CD4-positive, alpha-beta T cell (primary cell): ENCODE data around the gene SLFN12L. TPM values are rescaled to one million over a fixed set of nuclear protein-coding genes. Genes with fewer than 3 reads are reported as not detected.

ENCODE experiments used
- ATAC-seq: fragments of 200-7000 bp; cut with Tn5 transposase; one replicate; pipeline ENCODE4 v1.10.0; 2022; ENCODE audit warnings: mild to moderate bottlenecking; ENCODE audit not compliant: poor library complexity
- CTCF ChIA-PET: fragments of 350-600 bp; sonication (Branson Sonifier 250); formaldehyde crosslinking; loops from one replicate; lab custom pipeline; 2021; ENCODE audit warnings: antibody characterized with exemption, inconsistent platforms; lab: Charles Lee
- POLR2A ChIA-PET: fragments of 350-600 bp; sonication (Branson Sonifier 250); formaldehyde crosslinking; loops from one replicate; lab custom pipeline; 2021; ENCODE audit warnings: antibody characterized with exemption, inconsistent platforms; lab: Charles Lee
- DNase-seq, 14 experiments: peaks; one replicate each; pipeline ENCODE4 v3.0.0-alpha.2; 2013 to 2020; ENCODE audit warnings: mixed read lengths in 2 of 14
- H3K27ac ChIP-seq, 2 donors: one replicate each; pipeline versions ENCODE4 v1.5.1 to v1.7.0; 2013; ENCODE audit warnings: low read length in 2 of 2, low read depth in 1 of 2, mild to moderate bottlenecking in 1 of 2
- H3K27me3 ChIP-seq, 2 experiments: 1 replicate in 1 of 2; 2 replicates in 1 of 2; pipeline versions ENCODE4 v1.6.1 to v1.7.0; 2013; ENCODE audit warnings: low read length in 2 of 2, control low read depth in 1 of 2, mild to moderate bottlenecking in 1 of 2, moderate library complexity in 1 of 2; ENCODE audit not compliant: insufficient read depth in 2 of 2, control insufficient read depth in 1 of 2
- H3K36me3 ChIP-seq: one replicate; pipeline ENCODE4 v1.6.1; 2013; ENCODE audit warnings: low read length, control low read depth; ENCODE audit not compliant: insufficient read depth
- H3K4me1 ChIP-seq: one replicate; pipeline ENCODE4 v1.6.1; 2013; ENCODE audit warnings: low read length, control low read depth; ENCODE audit not compliant: insufficient read depth
- H3K4me3 ChIP-seq: one replicate; pipeline ENCODE4 v1.5.1; 2013; ENCODE audit warnings: mild to moderate bottlenecking, low read length, moderate library complexity
- H3K9me3 ChIP-seq, 2 experiments: 1 replicate in 1 of 2; 2 replicates in 1 of 2; pipeline versions ENCODE4 v1.6.1 to v1.7.0; 2013; ENCODE audit warnings: low read length in 2 of 2, mild to moderate bottlenecking in 2 of 2, control low read depth in 1 of 2, moderate library complexity in 1 of 2; ENCODE audit not compliant: control insufficient read depth in 1 of 2, insufficient read depth in 1 of 2
- H3K27ac Mint-ChIP-seq: one replicate; pipeline ENCODE4 v1.8.0; 2020; ENCODE audit warnings: mixed read lengths
- H3K27me3 Mint-ChIP-seq: one replicate; pipeline ENCODE4 v1.8.0; 2021; ENCODE audit warnings: mixed read lengths
- H3K36me3 Mint-ChIP-seq: one replicate; pipeline ENCODE4 v1.8.0; 2021; ENCODE audit warnings: low read depth, mixed read lengths
- H3K4me1 Mint-ChIP-seq: one replicate; pipeline ENCODE4 v1.8.0; 2021; ENCODE audit warnings: low read depth, mixed read lengths
- H3K4me3 Mint-ChIP-seq: one replicate; pipeline ENCODE4 v1.8.0; 2020; ENCODE audit warnings: mild to moderate bottlenecking, mixed read lengths
- H3K9me3 Mint-ChIP-seq: one replicate; pipeline ENCODE4 v1.8.0; 2020; ENCODE audit warnings: mixed read lengths
- CTCF ChIP-seq: fragments of 200-600 bp; IDR thresholded peaks from one replicate; pipeline ENCODE4 v1.8.0; 2022; ENCODE audit warnings: antibody characterized with exemption, mild to moderate bottlenecking
- intact Hi-C, 2 experiments: fragments of 100-400 bp; cut with DNase I in 1 of 2; cut with micrococcal nuclease in 1 of 2; formaldehyde crosslinking; loops; one replicate each; pipeline versions ENCODE4 v1.15.1 to v1.9.0; 2023 to 2025; cut with DNase I, micrococcal nuclease
- total RNA-seq, 174 experiments: library from RNA in 2 of 174; stranded (reverse) in 2 of 174; gene quantifications; one replicate each; pipeline ENCODE4 v1.2.3 and lab custom pipeline; 2021 to 2026

Gene SLFN12L
- total RNA-seq, 2 experiments from 2014 or later, result 23.4 to 24.3 TPM

- H3K27me3 Mint-ChIP-seq, result no peaks in the 10 kb centered on the region
These were observed 41.5 kb upstream of the SLFN12L start for GRCh38 chr17:35578929-35579432.

GRCh38 chr17:35578197-35578928 is 40.9 kb upstream of the SLFN12L start, which contains the start of gene PEX12:
Gene PEX12 (minus strand): TSS chr17:35578571. CDS start chr17:35578021, 550 bp downstream.
- Mint-ChIP-seq H3K4me1 (peaks cover 42% of the 10 kb centered on the region), H3K27ac (peak within 1 kb of the TSS; percentile 97), H3K36me3 (peaks cover 27% of the 10 kb centered on the region), H3K9me3 (no peaks in the 10 kb centered on the region), H3K4me3 (peak within 1 kb of the TSS; percentile 92), H3K27me3 (no peaks in the 10 kb centered on the region)
- peak within 1 kb of the TSS; percentile 85 for H3K4me3 ChIP-seq
- H3K27me3 ChIP-seq, result no peaks in the 10 kb centered on the region
- H3K9me3 ChIP-seq, result no peaks in the 10 kb centered on the region
- peaks cover 20% of the 10 kb centered on the region for H3K36me3 ChIP-seq
- DNase-seq, result peak; percentile 77 to 96 (median 86)
- CTCF ChIA-PET, result interaction anchor here (0.6 to 3.3 kb wide), 9 partner anchors 8 to 437 kb away, joined by 3 to 11 read pairs (median 8); partner anchors contain the start of genes AP2B1, NLE1 and SLFN5
- H3K4me1 ChIP-seq, result peaks cover 21% of the 10 kb centered on the region
- peak; percentile 96 for ATAC-seq
- peak within 1 kb of the TSS; percentile 90 to 93 for H3K27ac ChIP-seq
- intact Hi-C loops, result loop anchor here (1.0 to 2.0 kb wide), 4 partner anchors 9 to 436 kb away; partner anchors contain the start of genes AP2B1 (in 2 of the 2) and NLE1 (in 2 of the 2)
- POLR2A ChIA-PET, result interaction anchor here (0.6 to 4.3 kb wide), 52 partner anchors 10 to 956 kb away, joined by 3 to 128 read pairs (median 4); partner anchors contain the start of genes AP2B1, LIG3, MYO19 and NLE1
- no peak for TF ChIP-seq CTCF

More at GRCh38 chr17:35578929-35579432, 41.5 kb upstream of the SLFN12L start:
- DNase-seq, result peak in 3 of 14 experiments; percentile 13 to 38 (median 23)
- CTCF ChIA-PET, result interaction anchor here (0.6 to 3.3 kb wide), 9 partner anchors 8 to 437 kb away, joined by 3 to 11 read pairs (median 8); partner anchors contain the start of genes AP2B1, NLE1 and SLFN5
- H3K9me3 ChIP-seq, result no peaks in the 10 kb centered on the region
- H3K4me3 ChIP-seq, result peak overlapping the region; percentile 85
- intact Hi-C loops, result loop anchor here (1.0 to 2.0 kb wide), 4 partner anchors 8 to 437 kb away; partner anchors contain the start of genes AP2B1 (in 2 of the 2) and NLE1 (in 2 of the 2)
- H3K36me3 ChIP-seq, result peaks cover 16% of the 10 kb centered on the region
- no peak for TF ChIP-seq CTCF
- Mint-ChIP-seq H3K4me1 (peaks cover 42% of the 10 kb centered on the region), H3K36me3 (peaks cover 27% of the 10 kb centered on the region), H3K9me3 (no peaks in the 10 kb centered on the region), H3K4me3 (peak overlapping the region; percentile 92), H3K27ac (peak overlapping the region; percentile 97)
- peak overlapping the region; percentile 90 to 93 for H3K27ac ChIP-seq
- peak; percentile 19 for ATAC-seq
- no peaks in the 10 kb centered on the region for H3K27me3 ChIP-seq
- POLR2A ChIA-PET, result interaction anchor here (0.6 to 4.3 kb wide), 46 partner anchors 9 to 956 kb away, joined by 3 to 128 read pairs (median 4); partner anchors contain the start of genes AP2B1, LIG3, MYO19 and NLE1
- H3K4me1 ChIP-seq, result peaks cover 21% of the 10 kb centered on the region

GRCh38 chr17:35577830-35578196 is 40.3 kb upstream of the SLFN12L start:
- intact Hi-C loops, result loop anchor here (1.0 to 2.0 kb wide), 4 partner anchors 9 to 436 kb away; partner anchors contain the start of genes AP2B1 (in 2 of the 2) and NLE1 (in 2 of the 2)
- POLR2A ChIA-PET, result interaction anchor here (0.6 to 4.3 kb wide), 41 partner anchors 9 to 957 kb away, joined by 3 to 128 read pairs (median 4); partner anchors contain the start of genes AP2B1, LIG3, MYO19 and NLE1
- no peaks in the 10 kb centered on the region for H3K27me3 Mint-ChIP-seq

More at GRCh38 chr17:35577830-35578196, 40.3 kb upstream of the SLFN12L start:
- Histone ChIP-seq H3K36me3 (peaks cover 20% of the 10 kb centered on the region), H3K9me3 (no peaks in the 10 kb centered on the region), H3K27me3 (no peaks in the 10 kb centered on the region), H3K27ac (peak overlapping the region; percentile 90 to 93), H3K4me3 (peak overlapping the region; percentile 85), H3K4me1 (peaks cover 21% of the 10 kb centered on the region)
- CTCF ChIA-PET, result interaction anchor here (1.1 to 3.3 kb wide), 5 partner anchors 9 to 265 kb away, joined by 3 to 11 read pairs (median 10); partner anchors contain the start of gene AP2B1
- H3K27ac Mint-ChIP-seq, result peak overlapping the region; percentile 97
- ATAC-seq (no peak), DNase-seq (peak in 3 of 14 experiments; percentile 37 to 39 (median 39))
- H3K9me3 Mint-ChIP-seq, result no peaks in the 10 kb centered on the region
- H3K4me1 Mint-ChIP-seq, result peaks cover 42% of the 10 kb centered on the region
- H3K36me3 Mint-ChIP-seq, result peaks cover 27% of the 10 kb centered on the region
- TF ChIP-seq CTCF, result no peak
- peak overlapping the region; percentile 92 for H3K4me3 Mint-ChIP-seq
